HL-60 (cell line): ENCODE data around the gene WBP2.

Experiments
- CTCF ChIP-seq: IDR thresholded peaks from one replicate; pipeline ENCODE4 v1.5.1; 2011; ENCODE audit warnings: low read length, control low read depth, inconsistent platforms; ENCODE audit not compliant: insufficient read depth
- POLR2AphosphoS5 ChIP-seq: IDR thresholded peaks from 2 replicates; pipeline ENCODE4 v1.6.1; 2012; ENCODE audit warnings: low read depth
- TF ChIP-seq, protein P1 (sequence below): IDR thresholded peaks from 2 replicates; pipeline ENCODE4 v1.6.1; 2012; ENCODE audit warnings: low read depth; ENCODE audit not compliant: insufficient replicate concordance

- TF ChIP-seq CTCF (no peak), POLR2AphosphoS5 (no peak)
- TF ChIP-seq, protein P1, sequence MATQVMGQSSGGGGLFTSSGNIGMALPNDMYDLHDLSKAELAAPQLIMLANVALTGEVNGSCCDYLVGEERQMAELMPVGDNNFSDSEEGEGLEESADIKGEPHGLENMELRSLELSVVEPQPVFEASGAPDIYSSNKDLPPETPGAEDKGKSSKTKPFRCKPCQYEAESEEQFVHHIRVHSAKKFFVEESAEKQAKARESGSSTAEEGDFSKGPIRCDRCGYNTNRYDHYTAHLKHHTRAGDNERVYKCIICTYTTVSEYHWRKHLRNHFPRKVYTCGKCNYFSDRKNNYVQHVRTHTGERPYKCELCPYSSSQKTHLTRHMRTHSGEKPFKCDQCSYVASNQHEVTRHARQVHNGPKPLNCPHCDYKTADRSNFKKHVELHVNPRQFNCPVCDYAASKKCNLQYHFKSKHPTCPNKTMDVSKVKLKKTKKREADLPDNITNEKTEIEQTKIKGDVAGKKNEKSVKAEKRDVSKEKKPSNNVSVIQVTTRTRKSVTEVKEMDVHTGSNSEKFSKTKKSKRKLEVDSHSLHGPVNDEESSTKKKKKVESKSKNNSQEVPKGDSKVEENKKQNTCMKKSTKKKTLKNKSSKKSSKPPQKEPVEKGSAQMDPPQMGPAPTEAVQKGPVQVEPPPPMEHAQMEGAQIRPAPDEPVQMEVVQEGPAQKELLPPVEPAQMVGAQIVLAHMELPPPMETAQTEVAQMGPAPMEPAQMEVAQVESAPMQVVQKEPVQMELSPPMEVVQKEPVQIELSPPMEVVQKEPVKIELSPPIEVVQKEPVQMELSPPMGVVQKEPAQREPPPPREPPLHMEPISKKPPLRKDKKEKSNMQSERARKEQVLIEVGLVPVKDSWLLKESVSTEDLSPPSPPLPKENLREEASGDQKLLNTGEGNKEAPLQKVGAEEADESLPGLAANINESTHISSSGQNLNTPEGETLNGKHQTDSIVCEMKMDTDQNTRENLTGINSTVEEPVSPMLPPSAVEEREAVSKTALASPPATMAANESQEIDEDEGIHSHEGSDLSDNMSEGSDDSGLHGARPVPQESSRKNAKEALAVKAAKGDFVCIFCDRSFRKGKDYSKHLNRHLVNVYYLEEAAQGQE: no peak
These were observed 42.8 kb downstream of the WBP2 start for GRCh38 chr17:75812096-75813013.
